DMS153 (cell line): ENCODE data around the gene PEAK1.
"Not testable (repeated sequence)": the region's sequence is repeated elsewhere in the genome, so short reads cannot be mapped to it uniquely, and the experiment has no call there.

Experiments
- DNase-seq: peaks from one replicate; lab custom pipeline; 2025; lab: John Stamatoyannopoulos, UW

Gene PEAK1

GRCh38 chr15:77425104-77425503 lies 5.2 kb upstream of the PEAK1 start:
- DNase-seq = no peak

- no peak for DNase-seq
Observed at GRCh38 chr15:77421370-77421700, 1.4 kb upstream of the PEAK1 start.

GRCh38 chr15:77420610-77421369 lies 886 bp upstream of the PEAK1 start, which contains the start of gene HMG20A:
Gene HMG20A, plus strand, starts transcription at chr15:77420888. Its CDS starts 37,520 bp downstream, at chr15:77458408.
- DNase-seq = peak; percentile 59

- no peak for DNase-seq
Observed at GRCh38 chr15:77418966-77419835, 703 bp downstream of the PEAK1 start.

GRCh38 chr15:77418391-77418965 lies 1.4 kb downstream of the PEAK1 start:
- DNase-seq = no peak

GRCh38 chr15:77417602-77418001 lies 2.3 kb downstream of the PEAK1 start:
- DNase-seq = no peak

GRCh38 chr15:77416954-77417353 lies 3.0 kb downstream of the PEAK1 start:
- no peak for DNase-seq

GRCh38 chr15:77416148-77416455 lies 3.8 kb downstream of the PEAK1 start:
- DNase-seq = no peak

- no peak for DNase-seq
Observed at GRCh38 chr15:77415450-77416147, 4.3 kb downstream of the PEAK1 start.

GRCh38 chr15:77414789-77415442 lies 5.0 kb downstream of the PEAK1 start:
- DNase-seq = no peak

GRCh38 chr15:77413699-77414349 lies 6.1 kb downstream of the PEAK1 start:
- no peak for DNase-seq

GRCh38 chr15:77412972-77413698 lies 6.8 kb downstream of the PEAK1 start:
- peak; percentile 2 for DNase-seq

- no peak for DNase-seq
Observed at GRCh38 chr15:77411619-77411976, 8.3 kb downstream of the PEAK1 start.

GRCh38 chr15:77410701-77411618 lies 8.9 kb downstream of the PEAK1 start:
- no peak for DNase-seq

GRCh38 chr15:77410157-77410500 lies 9.8 kb downstream of the PEAK1 start:
- DNase-seq = not testable (repeated sequence)

GRCh38 chr15:77409259-77410156 lies 10.4 kb downstream of the PEAK1 start:
- no peak for DNase-seq

GRCh38 chr15:77406846-77407245 lies 13.1 kb downstream of the PEAK1 start:
- no peak for DNase-seq

GRCh38 chr15:77406173-77406759 lies 13.6 kb downstream of the PEAK1 start:
- DNase-seq = not testable (repeated sequence)
